GM18511 (cell line): Measurements from ENCODE around the gene CLEC3B.
"Not testable (repeated sequence)": the region's sequence is repeated elsewhere in the genome, so short reads cannot be mapped to it uniquely, and the experiment has no call there.

Experiments used
- ATAC-seq: cut with Tn5 transposase; IDR thresholded peaks from one replicate; pipeline ENCODE4 v1.9.1; 2021; ENCODE audit warnings: mild to moderate bottlenecking, moderate library complexity; ENCODE audit not compliant: unreplicated experiment

CLEC3B gene

GRCh38 chr3:45064512-45065372, 38.6 kb downstream of the CLEC3B start:
- ATAC-seq: no peak

DNA sequence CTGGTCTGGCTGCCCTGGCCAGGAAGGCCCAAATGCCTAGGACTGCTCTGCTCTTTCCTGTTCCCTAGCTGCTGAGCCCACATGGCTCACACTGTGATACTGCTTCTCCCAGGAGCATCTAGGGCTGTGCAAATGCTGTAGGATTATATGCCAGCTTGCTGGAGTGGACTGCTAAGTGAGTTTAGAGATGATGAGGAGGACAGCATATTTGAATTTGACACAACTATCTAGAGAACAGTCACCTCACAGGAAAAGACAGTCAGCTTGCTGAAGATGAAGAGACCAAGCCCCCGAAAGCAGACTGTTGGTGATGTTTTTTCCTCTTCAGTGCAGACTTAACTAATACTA, 39.2 kb downstream of the CLEC3B start:
- ATAC-seq: no peak

DNA sequence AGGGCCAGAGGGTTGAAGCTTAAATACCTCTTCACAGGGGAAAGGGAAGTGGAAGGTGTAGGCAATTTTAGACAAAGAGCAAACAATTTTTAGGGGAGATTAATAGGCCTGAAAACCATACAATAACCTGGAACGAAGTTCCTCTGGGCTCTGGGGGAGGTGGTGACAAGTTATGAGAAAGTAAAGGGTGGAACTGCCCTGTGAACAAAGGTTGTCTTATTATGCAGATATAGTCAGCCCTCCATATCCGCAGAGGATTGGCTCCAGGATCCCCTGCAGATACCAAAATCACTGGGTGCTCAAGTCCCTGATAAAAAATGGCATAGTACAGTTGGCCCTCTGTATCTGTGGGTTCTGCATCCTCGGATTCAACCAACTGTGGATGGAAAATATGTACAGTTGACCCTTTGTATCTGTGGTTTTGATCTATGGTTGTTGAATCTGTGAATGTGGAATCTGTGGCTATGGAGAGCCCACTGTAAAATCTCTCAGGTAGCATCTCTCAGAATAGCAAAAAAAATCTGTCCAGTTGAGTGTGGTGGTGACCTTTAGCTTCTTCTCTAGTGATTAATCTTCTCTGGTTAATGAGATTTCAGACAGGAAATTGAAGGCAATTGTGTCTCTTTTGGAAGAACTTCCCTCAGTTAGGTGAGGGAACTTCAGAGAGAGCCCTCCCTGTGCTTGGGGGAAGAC, 40.2 kb downstream of the CLEC3B start:
- ATAC-seq: no peak

GRCh38 chr3:45067486-45067885, 41.4 kb downstream of the CLEC3B start:
- no peak for ATAC-seq

DNA sequence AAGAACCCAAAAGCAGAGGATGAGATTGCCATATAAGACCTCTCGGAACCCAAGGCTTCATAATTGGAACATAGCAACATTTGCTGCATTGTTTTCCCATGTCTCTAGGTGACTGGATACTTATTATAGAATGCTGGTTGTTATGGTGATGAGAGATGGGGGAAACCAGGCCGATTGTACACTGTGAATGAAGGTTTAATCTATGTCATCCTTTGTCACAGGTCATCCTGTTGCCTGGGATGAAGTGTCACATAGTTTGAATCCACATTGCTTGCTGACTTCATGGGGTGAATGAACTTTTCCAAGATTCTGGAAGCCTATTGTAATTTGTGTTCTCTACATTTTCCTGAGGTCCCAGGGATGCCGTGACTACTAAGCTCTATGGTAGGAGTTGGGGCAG, 41.8 kb downstream of the CLEC3B start:
- ATAC-seq: no peak

GRCh38 chr3:45071075-45071474, 45.0 kb downstream of the CLEC3B start:
- no peak for ATAC-seq

- no peak for ATAC-seq
These were observed 49.9 kb downstream of the CLEC3B start for GRCh38 chr3:45075821-45076625.

GRCh38 chr3:45078256-45078655, 52.2 kb downstream of the CLEC3B start:
- not testable (repeated sequence) for ATAC-seq

- ATAC-seq: no peak
These were observed 52.9 kb downstream of the CLEC3B start for GRCh38 chr3:45078910-45079522.

DNA sequence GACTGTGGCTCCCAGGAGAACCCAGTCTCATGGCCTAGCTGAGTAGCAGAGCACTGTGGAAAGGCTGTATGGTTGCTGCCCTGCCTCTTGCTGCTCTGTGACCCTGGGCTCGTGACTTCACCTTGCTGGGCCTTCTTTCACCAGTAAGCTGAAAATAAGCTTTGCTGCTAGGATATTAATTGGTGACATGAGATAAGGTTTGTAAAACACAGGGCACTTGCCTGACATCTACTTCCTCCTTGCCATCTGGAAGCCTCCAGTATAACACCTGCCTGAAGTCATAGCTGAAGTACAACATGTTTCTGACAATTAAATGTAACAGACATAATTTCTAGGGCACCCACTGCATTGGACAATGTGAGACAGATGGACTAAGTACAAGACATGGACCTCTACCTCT, 53.6 kb downstream of the CLEC3B start:
- ATAC-seq: no peak

GRCh38 chr3:45080824-45081223, 54.7 kb downstream of the CLEC3B start:
- no peak for ATAC-seq

DNA sequence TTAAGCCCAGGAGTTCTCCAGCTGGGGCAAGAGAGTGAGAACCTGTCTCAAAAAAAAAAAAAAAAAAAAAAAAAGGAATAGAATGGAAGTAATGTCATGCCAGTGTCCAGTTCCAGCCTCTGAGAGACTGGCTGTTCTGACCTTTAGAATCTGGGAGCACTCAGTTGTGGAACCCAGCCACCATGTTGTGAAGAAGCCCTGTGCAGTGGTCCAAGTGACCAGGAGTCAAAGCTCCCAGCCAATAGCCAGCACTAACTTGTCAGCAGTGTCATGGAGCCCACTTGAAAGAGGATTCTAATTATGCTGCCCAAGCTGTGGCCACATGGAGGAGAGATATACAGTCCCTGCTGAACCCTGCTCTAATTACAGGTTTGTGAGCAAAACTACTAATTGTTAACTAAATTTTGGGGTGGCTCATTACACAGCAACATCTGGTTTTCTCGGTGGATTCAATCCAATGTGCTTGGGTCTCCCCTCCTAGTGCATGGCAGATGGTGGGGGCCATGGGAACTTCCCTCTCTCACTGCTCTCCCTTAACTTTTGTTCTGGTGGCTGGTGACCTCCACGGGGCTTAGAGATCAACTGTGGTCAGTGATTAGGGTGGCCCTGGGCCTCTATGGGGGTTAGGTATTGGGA, 55.5 kb downstream of the CLEC3B start:
- ATAC-seq: no peak

- ATAC-seq: no peak
These were observed 56.0 kb downstream of the CLEC3B start for GRCh38 chr3:45082142-45082538.

DNA sequence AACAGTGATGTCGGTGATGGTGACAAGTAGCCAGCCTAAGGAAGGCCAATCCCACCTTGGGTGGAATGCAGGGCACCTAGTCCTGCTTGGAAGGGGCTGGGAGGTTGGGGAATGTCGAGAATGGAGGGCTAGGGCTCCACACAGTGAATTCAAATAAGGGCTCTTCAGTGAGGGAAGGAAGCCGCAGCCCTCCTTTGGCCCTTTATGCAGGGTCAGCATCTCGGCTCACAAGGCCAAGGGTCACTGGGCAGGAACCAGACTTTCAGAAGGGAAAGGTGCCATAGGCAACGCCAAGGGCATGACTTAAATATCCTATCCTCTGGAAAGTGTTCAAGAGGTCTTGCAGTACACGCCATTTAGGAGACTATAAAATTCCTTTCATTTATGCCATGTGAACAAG, 56.9 kb downstream of the CLEC3B start:
- ATAC-seq: no peak

GRCh38 chr3:45084361-45084760, 58.3 kb downstream of the CLEC3B start:
- ATAC-seq: no peak

DNA sequence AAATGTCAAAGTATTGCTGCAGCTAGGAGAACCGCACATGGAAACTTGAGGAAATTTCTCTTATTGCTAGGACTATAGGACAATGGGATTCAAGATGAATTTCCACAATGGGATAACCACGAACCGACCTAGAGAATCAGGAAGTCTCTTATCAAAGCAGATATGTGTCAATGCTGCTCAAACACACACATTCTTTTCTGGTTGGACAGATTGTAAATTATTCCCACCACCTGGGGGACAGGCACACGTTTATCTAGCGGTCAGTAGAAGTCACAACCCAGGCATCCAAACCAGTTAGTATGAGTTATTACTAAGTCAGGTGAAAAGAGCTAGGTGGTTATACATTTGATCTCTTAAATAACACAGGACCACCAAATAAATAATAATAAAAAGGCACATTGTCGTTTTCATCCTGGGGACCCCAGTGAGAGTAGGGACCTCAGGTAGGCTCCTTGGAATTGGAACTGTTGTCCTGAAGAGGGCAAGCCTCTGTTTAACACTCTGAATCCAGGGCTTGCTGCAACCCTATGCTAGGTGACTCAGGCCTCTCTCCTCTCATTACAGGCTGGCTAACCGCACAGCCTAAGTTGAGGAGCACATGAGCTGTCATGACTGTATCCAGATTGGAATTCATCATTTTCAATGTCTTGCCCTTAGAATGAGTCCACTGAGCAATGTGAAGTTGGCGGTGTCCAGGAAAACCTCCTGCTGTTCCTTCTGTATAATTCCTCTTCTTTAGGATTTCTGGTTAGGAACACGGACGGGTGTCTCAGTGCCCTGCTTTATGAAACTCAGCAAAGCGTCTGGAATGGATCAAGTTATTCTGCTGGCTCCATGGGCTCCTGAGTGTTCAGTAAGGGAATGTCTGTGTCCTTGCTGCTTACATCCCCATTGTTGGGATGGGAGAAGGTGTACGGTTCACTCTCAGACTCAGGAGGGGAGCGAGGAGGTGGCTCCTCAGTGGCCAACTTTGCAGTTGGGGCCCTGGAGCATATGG, 59.0 kb downstream of the CLEC3B start:
- no peak for ATAC-seq
